G401.6 (cell line): ENCODE measurements around the gene SNX32.

Experiments used
- FAIRE-seq: peaks from 2 replicates; lab custom pipeline; 2012; peaks lifted over from hg19 to GRCh38; lab: Jason Lieb, UNC

The SNX32 gene

GRCh38 chr11:65797711-65798110 lies 36.1 kb upstream of the SNX32 start:
- FAIRE-seq = no peak

DNA sequence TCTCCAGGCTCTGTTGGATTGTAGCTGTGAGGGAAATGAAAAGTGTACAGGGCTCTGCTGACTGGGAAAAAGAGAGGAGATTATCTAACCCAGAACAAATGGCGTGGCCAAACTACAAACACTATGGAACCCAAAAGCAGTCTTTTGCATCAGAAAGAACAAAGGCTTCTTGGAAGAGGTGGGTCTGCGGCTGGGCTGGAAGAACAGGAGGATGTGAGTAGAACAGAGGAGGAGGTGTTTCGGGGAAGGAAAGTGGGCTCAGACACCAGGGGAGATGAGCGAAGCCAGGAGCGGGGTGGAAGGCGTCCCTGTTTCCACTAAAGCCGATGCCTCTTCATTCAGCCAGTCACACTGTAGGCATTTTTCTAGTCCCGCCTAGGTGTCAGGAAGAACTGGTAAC lies 34.9 kb upstream of the SNX32 start:
- FAIRE-seq = no peak

DNA sequence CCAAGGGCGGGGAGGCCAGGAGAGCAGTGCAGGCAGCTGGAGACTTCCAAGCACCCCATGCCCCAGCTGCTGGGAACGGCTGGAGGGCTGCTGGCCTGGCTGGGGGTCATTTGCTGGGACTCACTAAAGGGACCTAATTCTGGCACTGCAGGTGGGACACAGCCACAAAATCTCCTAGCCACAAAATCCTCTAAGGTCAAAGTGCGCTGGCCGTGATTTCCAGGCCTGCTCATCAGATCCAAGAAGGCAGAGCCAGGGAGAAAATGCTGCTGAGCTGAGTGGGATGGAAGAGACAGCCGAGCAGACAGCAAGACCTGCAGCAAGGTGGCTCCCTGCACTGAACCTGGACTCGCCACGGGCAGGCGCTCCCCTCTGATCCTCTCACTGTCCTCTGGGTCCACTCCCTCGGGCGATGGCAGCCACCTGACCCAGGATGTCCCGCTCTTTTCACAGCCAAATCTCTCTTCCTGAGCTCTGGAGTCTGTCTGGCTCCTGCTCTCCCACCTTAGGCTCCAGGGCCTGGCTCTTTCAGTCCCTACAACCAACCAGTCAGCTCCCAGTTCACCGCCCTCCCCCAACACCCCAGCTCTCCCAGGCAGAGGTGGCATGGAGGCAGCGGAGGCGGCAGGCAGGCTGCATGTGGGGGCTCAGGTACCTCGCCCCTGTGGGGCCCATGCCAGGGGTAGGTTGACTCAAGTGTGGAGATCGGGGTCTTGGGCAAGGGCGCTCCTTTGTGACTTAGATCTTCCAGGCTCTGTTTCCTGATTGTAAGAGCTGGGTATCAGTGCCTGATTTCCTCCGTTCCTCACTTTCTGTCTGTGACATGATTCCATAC lies 32.4 kb upstream of the SNX32 start:
- no peak for FAIRE-seq

- no peak for FAIRE-seq
Observed at GRCh38 chr11:65802841-65803240, 30.9 kb upstream of the SNX32 start.

- no peak for FAIRE-seq
Observed at GRCh38 chr11:65803797-65804492, 29.8 kb upstream of the SNX32 start.

DNA sequence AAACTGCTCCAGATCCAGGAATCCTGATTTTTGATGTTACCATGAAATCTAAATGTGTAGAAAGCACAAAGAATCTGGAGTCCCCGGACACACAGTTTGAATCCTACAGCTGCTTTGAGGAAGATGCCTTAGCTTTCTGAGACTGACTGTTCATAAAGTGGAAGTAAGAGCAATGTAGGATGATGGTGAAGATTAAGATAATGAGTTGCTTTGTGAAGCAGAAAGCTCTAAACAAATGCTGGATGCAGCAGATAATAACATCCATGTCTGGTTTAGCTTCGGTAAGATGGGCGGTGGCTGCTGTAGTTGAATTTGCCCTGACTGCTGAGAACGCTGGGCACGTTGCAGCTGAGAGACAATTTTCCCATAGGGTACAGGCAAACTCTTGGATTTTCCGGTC lies 26.8 kb upstream of the SNX32 start:
- no peak for FAIRE-seq

GRCh38 chr11:65808744-65809341 lies 24.9 kb upstream of the SNX32 start:
- FAIRE-seq = no peak

DNA sequence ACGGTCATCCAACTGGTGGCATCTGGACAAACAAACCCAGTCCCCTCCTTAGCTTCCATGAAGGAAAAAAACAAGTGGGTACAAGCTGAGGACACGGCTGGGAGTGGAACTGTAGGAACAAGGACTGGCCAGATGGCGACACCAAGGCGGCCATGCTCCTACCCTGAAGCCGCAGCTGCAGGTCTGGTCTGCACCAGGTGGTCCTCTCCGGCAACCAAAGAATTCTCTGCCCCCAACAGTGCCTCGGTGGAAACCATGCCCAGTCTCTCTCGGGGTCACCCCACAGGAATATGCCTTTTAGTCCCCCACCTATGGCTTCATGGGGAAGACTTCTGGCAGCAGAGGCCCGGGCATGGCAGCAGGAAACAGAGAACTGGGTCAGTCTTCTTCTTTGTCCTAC lies 24.3 kb upstream of the SNX32 start:
- FAIRE-seq = no peak

DNA sequence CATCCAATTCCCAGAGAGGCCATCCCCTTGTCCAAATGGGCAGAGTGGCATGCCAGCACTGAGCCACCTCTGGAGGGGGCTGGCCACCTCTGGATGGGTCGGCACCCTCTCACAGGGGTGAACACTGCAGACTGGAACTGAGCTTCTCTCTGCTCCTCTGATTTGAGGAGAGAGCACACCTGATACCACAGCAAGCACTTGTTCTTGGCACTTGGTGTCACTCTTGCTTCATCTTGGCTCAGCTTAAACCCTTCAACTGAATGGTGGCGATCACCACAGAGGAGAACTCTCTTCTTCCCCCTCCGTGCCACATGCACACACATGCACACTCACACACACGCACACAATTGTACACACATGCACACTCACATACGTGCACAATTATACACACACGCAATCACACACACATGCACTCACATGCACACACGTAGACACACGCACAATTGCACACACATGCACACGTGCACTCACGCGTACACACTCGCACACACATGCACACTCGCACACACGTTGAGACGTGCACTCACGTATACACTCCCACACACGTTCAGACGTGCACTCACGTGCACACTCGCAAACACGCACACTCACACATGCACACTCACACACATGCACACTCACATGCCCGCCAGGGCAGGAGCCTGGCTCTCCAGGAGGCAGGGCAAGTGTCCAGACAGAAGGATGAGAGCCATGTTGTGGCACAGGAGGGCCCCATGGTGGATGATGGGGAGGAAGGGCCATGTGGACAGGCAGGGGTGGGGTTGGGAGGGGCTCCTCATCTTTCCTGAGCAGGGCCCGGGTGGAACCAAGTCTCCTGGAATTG lies 23.5 kb upstream of the SNX32 start:
- FAIRE-seq = no peak

DNA sequence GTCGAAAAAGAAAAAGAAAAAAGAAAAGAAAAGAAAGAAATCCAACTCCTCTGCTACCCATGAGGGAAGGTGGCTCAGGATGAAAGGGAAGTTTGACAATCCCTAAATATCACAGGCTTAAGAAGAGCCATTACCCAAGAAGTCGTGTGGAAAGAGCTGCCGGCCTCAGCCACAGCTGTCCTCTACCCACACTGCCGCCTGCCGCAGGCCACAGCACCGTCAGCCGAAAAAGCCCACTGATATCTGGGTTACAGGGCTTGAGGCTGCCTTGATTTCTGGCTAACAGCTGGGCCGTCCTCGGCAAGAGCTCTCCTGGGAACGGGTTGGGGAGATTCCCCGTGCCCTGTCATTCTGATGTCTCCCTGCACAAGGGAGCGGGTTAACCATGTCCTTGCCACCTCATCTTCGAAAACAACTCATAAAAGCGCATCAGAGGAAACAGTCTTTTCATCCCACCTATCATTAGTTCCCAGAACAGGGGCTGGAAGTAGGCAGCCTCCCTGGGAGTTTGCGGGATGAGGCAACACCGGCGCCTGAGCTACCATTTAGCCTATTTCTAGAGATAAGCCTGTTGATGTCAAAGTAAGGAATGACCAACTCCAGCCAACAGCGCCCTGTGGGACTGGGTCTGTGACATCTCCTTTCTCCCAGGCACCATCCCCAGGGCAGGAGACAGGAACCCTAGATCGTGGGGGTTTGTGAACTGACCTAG lies 21.8 kb upstream of the SNX32 start:
- no peak for FAIRE-seq

DNA sequence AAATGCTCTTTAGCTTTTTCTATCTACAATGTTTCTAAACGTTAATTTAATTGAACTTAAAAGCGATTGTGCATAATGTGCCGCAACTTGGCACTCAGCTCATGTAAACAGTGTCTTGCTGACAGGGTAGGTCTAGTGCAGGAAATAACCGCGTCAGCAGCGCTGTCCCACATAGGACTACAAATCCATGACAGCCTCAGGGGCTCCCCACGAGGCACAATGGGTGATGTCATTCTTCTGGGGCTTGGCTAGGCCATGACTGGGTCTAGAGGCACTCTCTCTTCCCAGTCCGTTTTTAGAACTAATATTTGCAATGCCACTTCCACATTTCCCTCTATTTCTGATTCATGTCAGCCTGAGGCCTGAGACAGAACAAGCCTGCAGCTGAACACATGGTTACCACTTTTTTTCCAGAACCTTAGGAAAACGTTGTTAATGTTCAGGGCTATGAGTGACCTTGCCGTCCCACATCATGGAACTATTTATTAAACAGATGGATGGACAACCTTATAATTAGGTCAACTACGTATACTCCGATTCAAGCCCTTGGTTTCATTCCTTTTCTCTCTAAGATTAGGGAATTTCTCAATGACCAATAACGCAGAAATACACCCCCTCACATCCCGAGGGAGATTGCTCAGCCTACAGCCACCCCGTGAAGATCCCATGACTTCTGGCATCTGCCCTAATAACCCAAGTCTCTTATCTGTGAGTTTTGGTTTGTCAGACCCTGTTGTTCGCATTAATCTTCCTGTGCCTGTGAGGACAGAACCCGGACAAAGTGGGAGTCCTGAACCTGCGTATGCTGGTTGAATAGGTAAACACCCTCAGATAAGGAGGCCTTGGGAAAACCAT lies 19.4 kb upstream of the SNX32 start:
- no peak for FAIRE-seq

DNA sequence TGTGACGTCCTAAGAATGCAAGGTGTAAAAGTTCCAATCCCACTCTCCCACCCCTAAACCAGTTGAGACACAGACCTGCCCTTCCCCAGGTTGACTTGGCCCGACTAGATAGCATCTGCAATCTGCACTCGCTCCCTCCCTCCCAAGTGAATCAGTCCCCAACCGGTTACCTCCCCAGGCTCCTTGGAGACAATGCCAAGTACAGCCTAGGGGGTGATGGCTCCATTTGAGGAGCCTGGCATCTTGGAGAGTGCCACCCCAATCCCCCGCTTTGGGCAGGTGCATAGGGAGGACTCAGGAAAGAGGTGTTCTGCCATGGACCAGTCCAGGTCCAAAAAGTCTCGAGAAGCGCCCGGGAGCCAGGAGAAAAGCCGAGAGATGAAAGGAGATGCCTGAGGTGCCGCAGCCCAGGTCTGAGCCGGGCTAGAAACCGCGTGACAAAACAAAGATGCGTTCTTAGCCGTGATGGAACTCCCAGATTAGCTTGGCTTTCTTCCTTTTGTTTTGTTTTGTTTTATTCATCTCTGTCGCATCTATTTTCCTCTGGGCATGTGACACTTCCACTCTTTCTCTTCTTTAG lies 18.7 kb upstream of the SNX32 start:
- no peak for FAIRE-seq

- FAIRE-seq = no peak
Observed at GRCh38 chr11:65816696-65817095, 17.1 kb upstream of the SNX32 start.

GRCh38 chr11:65817312-65817834 lies 16.4 kb upstream of the SNX32 start:
- FAIRE-seq = no peak

GRCh38 chr11:65817835-65818680 lies 15.7 kb upstream of the SNX32 start:
- no peak for FAIRE-seq

DNA sequence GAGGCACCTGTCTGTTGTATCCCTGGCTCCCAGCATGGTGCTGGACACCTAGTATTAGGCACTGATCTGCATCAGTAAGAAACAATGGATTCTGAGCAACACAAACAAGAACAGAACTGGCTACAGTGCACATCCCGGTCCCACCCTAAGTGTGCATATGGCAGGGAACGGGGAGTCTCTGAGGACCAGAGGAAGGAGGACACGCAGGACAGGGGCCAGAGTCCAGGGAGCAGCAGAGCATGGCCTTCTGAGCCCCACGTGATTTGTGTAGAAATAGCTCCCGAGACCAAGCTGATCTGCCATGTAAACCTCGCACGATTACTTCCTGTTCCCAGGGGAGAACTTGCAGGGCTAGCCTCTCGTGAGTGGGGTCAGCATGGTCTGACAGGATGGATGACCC lies 12.7 kb upstream of the SNX32 start:
- no peak for FAIRE-seq

GRCh38 chr11:65822776-65823528 lies 10.8 kb upstream of the SNX32 start:
- no peak for FAIRE-seq

GRCh38 chr11:65826984-65827735 lies 6.6 kb upstream of the SNX32 start:
- no peak for FAIRE-seq
